Keratinocyte (primary cell): ENCODE results near the gene CAPN1. TPM values are rescaled to one million over a fixed set of nuclear protein-coding genes. Genes with fewer than 3 reads are reported as not detected.

Experiments
- DNase-seq: peaks from one replicate; pipeline ENCODE4 v3.0.0-alpha.2; 2011; ENCODE audit warnings: low read depth, missing footprints, low spot score
- FAIRE-seq: peaks from 2 replicates; lab custom pipeline; 2011; peaks lifted over from hg19 to GRCh38; lab: Jason Lieb, UNC
- H2AFZ ChIP-seq: 2 replicates; pipeline ENCODE4 v1.6.0; 2012; ENCODE audit warnings: low read length, control low read depth, inconsistent platforms; ENCODE audit not compliant: control insufficient read depth
- H3K27ac ChIP-seq: 2 replicates; pipeline ENCODE4 v1.5.1; 2011; ENCODE audit warnings: low read length; ENCODE audit not compliant: control insufficient read depth, insufficient read depth
- H3K27me3 ChIP-seq: 3 replicates; pipeline ENCODE4 v1.6.0; 2011; ENCODE audit warnings: low read length; ENCODE audit not compliant: control insufficient read depth, insufficient read depth; ENCODE audit errors: extremely low read depth
- H3K36me3 ChIP-seq, 2 experiments: 2 replicates in 1 of 2; 3 replicates in 1 of 2; pipeline ENCODE4 v1.5.1; 2011; ENCODE audit warnings: low read length in 2 of 2, mild to moderate bottlenecking in 1 of 2; ENCODE audit not compliant: control insufficient read depth in 2 of 2, insufficient read depth in 2 of 2; ENCODE audit errors: extremely low read depth in 1 of 2
- H3K4me1 ChIP-seq: 3 replicates; pipeline ENCODE4 v1.5.1; 2011; ENCODE audit warnings: low read length; ENCODE audit not compliant: control insufficient read depth, insufficient read depth; ENCODE audit errors: extremely low read depth
- H3K4me2 ChIP-seq: 3 replicates; pipeline ENCODE4 v1.6.0; 2011; ENCODE audit warnings: low read depth, low read length; ENCODE audit not compliant: control insufficient read depth, insufficient read depth; ENCODE audit errors: extremely low read depth
- H3K4me3 ChIP-seq, 3 experiments: fragments of 200-600 bp in 1 of 3; sonication (generic) in 1 of 3; 2 replicates in 2 of 3; 3 replicates in 1 of 3; pipeline ENCODE4 v1.5.1; 2011 to 2016; ENCODE audit warnings: low read length in 3 of 3, mild to moderate bottlenecking in 3 of 3, control low read depth in 2 of 3, inconsistent platforms in 1 of 3, low read depth in 1 of 3, mixed read lengths in 1 of 3, mixed run types in 1 of 3, moderate library complexity in 1 of 3; ENCODE audit not compliant: control insufficient read depth in 2 of 3, insufficient read depth in 2 of 3; ENCODE audit errors: extremely low read depth in 1 of 3
- H3K79me2 ChIP-seq: 2 replicates; pipeline ENCODE4 v1.6.0; 2012; ENCODE audit warnings: low read length; ENCODE audit not compliant: control insufficient read depth, insufficient read depth
- H3K9ac ChIP-seq: 3 replicates; pipeline ENCODE4 v1.6.0; 2011; ENCODE audit warnings: low read length; ENCODE audit not compliant: control insufficient read depth, insufficient read depth; ENCODE audit errors: extremely low read depth
- H3K9me1 ChIP-seq: 3 replicates; pipeline ENCODE4 v1.6.0; 2011; ENCODE audit warnings: low read length; ENCODE audit not compliant: control insufficient read depth, insufficient read depth; ENCODE audit errors: extremely low read depth
- H3K9me3 ChIP-seq: 2 replicates; pipeline ENCODE4 v1.5.1; 2012; ENCODE audit warnings: low read depth, low read length; ENCODE audit not compliant: control insufficient read depth
- H4K20me1 ChIP-seq: 3 replicates; pipeline ENCODE4 v1.6.0; 2011; ENCODE audit warnings: low read length; ENCODE audit not compliant: control insufficient read depth, insufficient read depth; ENCODE audit errors: extremely low read depth
- CTCF ChIP-seq, 3 experiments: IDR thresholded peaks in 1 of 3; conservative IDR thresholded peaks in 1 of 3; optimal IDR thresholded peaks in 1 of 3; 2 replicates in 2 of 3; 3 replicates in 1 of 3; pipeline versions ENCODE3 to v1.5.1; 2011; ENCODE audit warnings: low read length in 3 of 3, mild to moderate bottlenecking in 3 of 3, moderate library complexity in 2 of 3, control low read depth in 1 of 3, inconsistent platforms in 1 of 3; ENCODE audit not compliant: insufficient read depth in 2 of 3; ENCODE audit errors: extremely low read depth in 1 of 3
- EZH2 ChIP-seq: IDR thresholded peaks from one replicate; pipeline ENCODE4 v1.6.1; 2012; ENCODE audit warnings: inconsistent platforms, mild to moderate bottlenecking, low read length, moderate library complexity
- dilution Hi-C: fragments of 300-500 bp; cut with MboI; formaldehyde crosslinking; loops from one replicate; pipeline ENCODE4 v1.7.0; 2020; ENCODE audit warnings: low sequenced_read_pairs; ENCODE audit not compliant: extremely low pct_ligation_motif_present
- polyA plus RNA-seq, 5 experiments: library from polyadenylated mRNA; depleted of rRNA in 3 of 5; stranded (reverse) in 3 of 5; stranded (forward) in 1 of 5; unstranded in 1 of 5; fragments of >200 nt; gene quantifications; 1 replicate in 1 of 5; 2 replicates in 3 of 5; 3 replicates in 1 of 5; pipeline versions ENCODE4 v1.2.1 to v1.2.3, GENCODE V29; 2011 to 2012; ENCODE audit warnings: missing spikeins in 2 of 5, low read depth in 1 of 5, low replicate concordance in 1 of 5

The CAPN1 gene
- polyA plus RNA-seq, 1 donor (not counting 4 experiments of a cell fraction or from before 2014, with no cell fraction given) = 250 TPM

- dilution Hi-C loops = no loop called here
- H3K79me2 ChIP-seq = no peaks in the 10 kb centered on the region
- DNase-seq (no peak), FAIRE-seq (no peak)
- no peak overlapping the region for H3K4me3 ChIP-seq
- no peaks in the 10 kb centered on the region for H3K9me1 ChIP-seq
- H3K4me2 ChIP-seq = no peak overlapping the region
- H2AFZ ChIP-seq = no peak overlapping the region
- no peak overlapping the region for H3K9ac ChIP-seq
- TF ChIP-seq CTCF (optimal IDR thresholded peaks at IDR 0.05 in 1 of 3, IDR thresholded peaks at IDR 0.05 in 1 of 3, conservative IDR thresholded peaks at IDR 0.05 in 1 of 3; ENCODE audit: extremely low read depth in 1 of 3, insufficient read depth in 2 of 3, low read length in 3 of 3) (no peak), EZH2 (no peak)
- H3K9me3 ChIP-seq = no peaks in the 10 kb centered on the region
- H3K4me1 ChIP-seq = no peaks in the 10 kb centered on the region
- no peaks in the 10 kb centered on the region for H4K20me1 ChIP-seq
- H3K36me3 ChIP-seq = no peaks in the 10 kb centered on the region
- no peaks in the 10 kb centered on the region for H3K27me3 ChIP-seq
- H3K27ac ChIP-seq = no peak overlapping the region
Observed at GRCh38 chr11:65156926-65157325, 24.8 kb upstream of the CAPN1 start.

- Histone ChIP-seq H3K9ac (no peak overlapping the region), H3K79me2 (no peaks in the 10 kb centered on the region), H3K4me1 (no peaks in the 10 kb centered on the region), H3K36me3 (no peaks in the 10 kb centered on the region), H3K4me3 (no peak overlapping the region), H4K20me1 (no peaks in the 10 kb centered on the region), H3K4me2 (no peak overlapping the region), H3K27me3 (no peaks in the 10 kb centered on the region), H3K27ac (no peak overlapping the region), H2AFZ (no peak overlapping the region), H3K9me3 (no peaks in the 10 kb centered on the region), H3K9me1 (no peaks in the 10 kb centered on the region)
- no peak for TF ChIP-seq EZH2
- TF ChIP-seq CTCF (optimal IDR thresholded peaks at IDR 0.05 in 1 of 3, IDR thresholded peaks at IDR 0.05 in 1 of 3, conservative IDR thresholded peaks at IDR 0.05 in 1 of 3; ENCODE audit: extremely low read depth in 1 of 3, insufficient read depth in 2 of 3, low read length in 3 of 3) = no peak
- dilution Hi-C loops = no loop called here
- FAIRE-seq (no peak), DNase-seq (no peak)
Observed at GRCh38 chr11:65157336-65157735, 24.4 kb upstream of the CAPN1 start.
